GM18505 (cell line): ENCODE measurements around the gene C3orf80.
A peak's percentile ranks its signal among the peaks of the same experiment; 100 is the strongest.
"Not testable (repeated sequence)": the region's sequence is repeated elsewhere in the genome, so short reads cannot be mapped to it uniquely, and the experiment has no call there.

Experiments used
- ATAC-seq: cut with Tn5 transposase; IDR thresholded peaks from one replicate; pipeline ENCODE4 v1.9.1; 2021; ENCODE audit not compliant: unreplicated experiment
- POLR2A ChIP-seq: IDR thresholded peaks from 4 replicates; pipeline ENCODE4 v1.6.1; 2011; ENCODE audit warnings: borderline replicate concordance; ENCODE audit not compliant: insufficient read depth, insufficient read length; ENCODE audit errors: extremely low read depth

The C3orf80 gene

GRCh38 chr3:160225176-160226025 lies at the start of gene C3orf80:
TSS of gene C3orf80 (plus strand) at chr3:160225422. CDS start at chr3:160225636, 214 bp downstream.
- TF ChIP-seq POLR2A: no peak
- peak; percentile 78 for ATAC-seq

GRCh38 chr3:160176923-160177322 lies 48.3 kb upstream of the C3orf80 start:
- ATAC-seq: no peak

GRCh38 chr3:160178661-160179060 lies 46.6 kb upstream of the C3orf80 start:
- ATAC-seq: not testable (repeated sequence)

More at GRCh38 chr3:160176923-160177322, 48.3 kb upstream of the C3orf80 start:
- no peak for TF ChIP-seq POLR2A

GRCh38 chr3:160179403-160179802 lies 45.8 kb upstream of the C3orf80 start:
- ATAC-seq: not testable (repeated sequence)

- no peak for ATAC-seq
- TF ChIP-seq POLR2A: no peak
Observed at GRCh38 chr3:160179906-160180305, 45.3 kb upstream of the C3orf80 start.

- no peak for TF ChIP-seq POLR2A
- no peak for ATAC-seq
Observed at GRCh38 chr3:160180581-160181216, 44.5 kb upstream of the C3orf80 start.

GRCh38 chr3:160183345-160184076 lies 41.7 kb upstream of the C3orf80 start:
- ATAC-seq: no peak
- TF ChIP-seq POLR2A: no peak

- ATAC-seq: no peak
- TF ChIP-seq POLR2A: no peak
Observed at GRCh38 chr3:160184655-160185054, 40.6 kb upstream of the C3orf80 start.

- no peak for TF ChIP-seq POLR2A
- ATAC-seq: no peak
Observed at GRCh38 chr3:160185751-160186150, 39.5 kb upstream of the C3orf80 start.

GRCh38 chr3:160187288-160187687 lies 37.9 kb upstream of the C3orf80 start:
- no peak for ATAC-seq
- TF ChIP-seq POLR2A: no peak

GRCh38 chr3:160192310-160193029 lies 32.8 kb upstream of the C3orf80 start:
- ATAC-seq: no peak
- TF ChIP-seq POLR2A: no peak

GRCh38 chr3:160193644-160194192 lies 31.5 kb upstream of the C3orf80 start:
- no peak for TF ChIP-seq POLR2A
- no peak for ATAC-seq

GRCh38 chr3:160194438-160194837 lies 30.8 kb upstream of the C3orf80 start:
- ATAC-seq: no peak
- no peak for TF ChIP-seq POLR2A

GRCh38 chr3:160195106-160195505 lies 30.1 kb upstream of the C3orf80 start:
- ATAC-seq: no peak
- TF ChIP-seq POLR2A: no peak
